NB4 (cell line): ENCODE data around the gene TMEM165.

ENCODE experiments used
- DNase-seq: peaks from one replicate; pipeline ENCODE4 v3.0.0; 2010; ENCODE audit warnings: low read depth
- H3K4me3 ChIP-seq: one replicate; pipeline ENCODE4 v1.5.1; 2011; ENCODE audit warnings: mild to moderate bottlenecking, low read depth, low read length, moderate library complexity
- CTCF ChIP-seq: IDR thresholded peaks from one replicate; pipeline ENCODE4 v1.5.1; 2012; ENCODE audit warnings: low read depth, low read length
- MAX ChIP-seq: IDR thresholded peaks from 2 replicates; pipeline ENCODE4 v1.6.1; 2011; ENCODE audit warnings: low read depth, low read length
- MYC ChIP-seq: IDR thresholded peaks from 2 replicates; pipeline ENCODE4 v1.6.1; 2011; ENCODE audit warnings: low read depth, low read length
- POLR2A ChIP-seq: IDR thresholded peaks from 2 replicates; pipeline ENCODE4 v1.6.1; 2011; ENCODE audit warnings: mild to moderate bottlenecking; ENCODE audit not compliant: insufficient read length; ENCODE audit errors: extremely low read depth

Gene TMEM165

GRCh38 chr4:55406545-55406944 lies 10.8 kb downstream of the TMEM165 start:
- no peak overlapping the region for H3K4me3 ChIP-seq
- TF ChIP-seq POLR2A = no peak
- TF ChIP-seq MAX = no peak
- no peak for TF ChIP-seq CTCF
- no peak for TF ChIP-seq MYC
- no peak for DNase-seq

GRCh38 chr4:55407119-55407518 lies 11.4 kb downstream of the TMEM165 start:
- H3K4me3 ChIP-seq = no peak overlapping the region
- DNase-seq = no peak
- no peak for TF ChIP-seq POLR2A
- TF ChIP-seq MAX = no peak
- TF ChIP-seq CTCF = no peak
- TF ChIP-seq MYC = no peak

- DNase-seq = no peak
- H3K4me3 ChIP-seq = no peak overlapping the region
- no peak for TF ChIP-seq MYC
- TF ChIP-seq CTCF = no peak
- no peak for TF ChIP-seq MAX
- no peak for TF ChIP-seq POLR2A
Measured at GRCh38 chr4:55407764-55408163, 12.0 kb downstream of the TMEM165 start.

GRCh38 chr4:55409468-55410171 lies 13.9 kb downstream of the TMEM165 start:
- peak overlapping the region; percentile 29 for H3K4me3 ChIP-seq
- peak; percentile 83 for TF ChIP-seq CTCF
- no peak for TF ChIP-seq MYC
- TF ChIP-seq MAX = no peak
- no peak for TF ChIP-seq POLR2A
- DNase-seq = peak; percentile 94

- no peak for DNase-seq
- H3K4me3 ChIP-seq = no peak overlapping the region
- TF ChIP-seq MYC (no peak), CTCF (no peak), POLR2A (no peak), MAX (no peak)
Measured at GRCh38 chr4:55410431-55410830, 14.7 kb downstream of the TMEM165 start.

- TF ChIP-seq MAX = no peak
- TF ChIP-seq MYC = no peak
- no peak for TF ChIP-seq CTCF
- no peak for TF ChIP-seq POLR2A
- no peak for DNase-seq
- H3K4me3 ChIP-seq = no peak overlapping the region
Measured at GRCh38 chr4:55411621-55412020, 15.9 kb downstream of the TMEM165 start.
